H1 (cell line): Measurements from ENCODE around the gene TAF3. TPM values are rescaled to one million over a fixed set of nuclear protein-coding genes. Genes with fewer than 3 reads are reported as not detected.

Experiments
- CTCF ChIA-PET: fragments of 300-600 bp; sonication (Branson Sonifier 250); formaldehyde crosslinking; loops from one replicate; lab custom pipeline; 2021; ENCODE audit not compliant: partially characterized antibody; lab: Charles Lee
- POLR2A ChIA-PET: fragments of 300-600 bp; sonication (Branson Sonifier 250); formaldehyde crosslinking; loops from one replicate; lab custom pipeline; 2021; ENCODE audit warnings: inconsistent platforms; ENCODE audit not compliant: partially characterized antibody; lab: Charles Lee
- DNase-seq, 2 experiments: peaks; one replicate each; pipeline versions ENCODE4 v3.0.0 to v3.0.0-alpha.2; 2010 to 2022; ENCODE audit warnings: low spot score in 2 of 2, low read depth in 1 of 2, mixed read lengths in 1 of 2
- FAIRE-seq: peaks from 2 replicates; lab custom pipeline; 2011; peaks lifted over from hg19 to GRCh38; lab: Jason Lieb, UNC
- H2AFZ ChIP-seq: 2 replicates; pipeline ENCODE4 v1.8.1; 2012; ENCODE audit warnings: low read length, inconsistent platforms
- H2AK5ac ChIP-seq: 2 replicates; pipeline ENCODE4 v1.6.1; 2013; ENCODE audit warnings: low read depth, low read length
- H2BK120ac ChIP-seq: replicated peaks from 2 replicates; pipeline ENCODE3; 2013; ENCODE audit warnings: low read depth, low read length, inconsistent platforms
- H2BK12ac ChIP-seq: 2 replicates; pipeline ENCODE4 v1.6.1; 2013; ENCODE audit warnings: low read depth, low read length
- H2BK15ac ChIP-seq: 2 replicates; pipeline ENCODE4 v1.6.1; 2013; ENCODE audit warnings: low read length
- H2BK20ac ChIP-seq: 2 replicates; pipeline ENCODE4 v1.6.1; 2013; ENCODE audit warnings: low read length
- H2BK5ac ChIP-seq: 2 replicates; pipeline ENCODE4 v1.6.1; 2013; ENCODE audit warnings: low read depth, low read length
- H3K14ac ChIP-seq: 2 replicates; pipeline ENCODE4 v1.6.1; 2013; ENCODE audit warnings: inconsistent platforms; ENCODE audit not compliant: insufficient read length
- H3K18ac ChIP-seq: 2 replicates; pipeline ENCODE4 v1.6.1; 2013; ENCODE audit warnings: low read length; ENCODE audit errors: extremely low read depth
- H3K23ac ChIP-seq: 2 replicates; pipeline ENCODE4 v1.6.1; 2013; ENCODE audit warnings: inconsistent platforms; ENCODE audit not compliant: insufficient read length
- H3K23me2 ChIP-seq: 2 replicates; pipeline ENCODE4 v1.6.1; 2013; ENCODE audit warnings: low read depth, low read length
- H3K27ac ChIP-seq: 2 replicates; pipeline ENCODE4 v1.6.1; 2011; ENCODE audit warnings: low read depth, low read length, inconsistent platforms
- H3K27me3 ChIP-seq, 4 experiments: replicated peaks in 1 of 4; 1 replicate in 1 of 4; 2 replicates in 3 of 4; pipeline versions ENCODE4 v1.6.1 to v1.8.1; 2011 to 2013; ENCODE audit warnings: low read length in 3 of 4, mild to moderate bottlenecking in 3 of 4, inconsistent platforms in 2 of 4, mixed read lengths in 2 of 4, moderate library complexity in 1 of 4; ENCODE audit not compliant: control insufficient read depth in 3 of 4, insufficient read depth in 3 of 4; ENCODE audit errors: extremely low read depth in 1 of 4
- H3K36me3 ChIP-seq, 4 experiments: 2 replicates each; pipeline versions ENCODE4 v1.6.1 to v1.8.1; 2011 to 2013; ENCODE audit warnings: mild to moderate bottlenecking in 4 of 4, low read length in 3 of 4, moderate library complexity in 2 of 4, control low read depth in 1 of 4, inconsistent platforms in 1 of 4; ENCODE audit not compliant: insufficient read depth in 4 of 4, control insufficient read depth in 2 of 4
- H3K4ac ChIP-seq: replicated peaks from 2 replicates; pipeline ENCODE3; 2013; ENCODE audit warnings: low read length, low read depth, mixed read lengths, inconsistent platforms; ENCODE audit not compliant: insufficient read length
- H3K4me1 ChIP-seq, 4 experiments: replicated peaks in 1 of 4; 1 replicate in 1 of 4; 2 replicates in 3 of 4; pipeline versions ENCODE4 v1.6.1 to v1.8.1; 2011 to 2013; ENCODE audit warnings: low read length in 3 of 4, inconsistent platforms in 2 of 4, mixed read lengths in 1 of 4; ENCODE audit not compliant: insufficient read depth in 4 of 4, control insufficient read depth in 3 of 4
- H3K4me2 ChIP-seq, 2 experiments: 2 replicates each; pipeline versions ENCODE4 v1.6.1 to v1.8.1; 2011 to 2013; ENCODE audit warnings: low read depth in 2 of 2, low read length in 2 of 2, control low read depth in 1 of 2, inconsistent platforms in 1 of 2, mild to moderate bottlenecking in 1 of 2; ENCODE audit not compliant: insufficient read depth in 1 of 2
- H3K4me3 ChIP-seq, 4 experiments: fragments of 200-600, 300-600 bp in 1 of 4; sonication (generic), shearing (Covaris generic), sonication (Bioruptor Twin) in 1 of 4; 2 replicates each; pipeline versions ENCODE4 v1.5.1 to v1.8.1; 2011 to 2016; ENCODE audit warnings: low read length in 4 of 4, low read depth in 3 of 4, control low read depth in 2 of 4, inconsistent platforms in 2 of 4, mild to moderate bottlenecking in 2 of 4, mixed read lengths in 1 of 4, moderate library complexity in 1 of 4; ENCODE audit not compliant: insufficient read depth in 2 of 4; ENCODE audit errors: extremely low read depth in 1 of 4
- H3K56ac ChIP-seq: replicated peaks from 2 replicates; pipeline ENCODE3; 2013; ENCODE audit warnings: low read depth, mild to moderate bottlenecking, mixed read lengths, low read length, inconsistent platforms; ENCODE audit not compliant: insufficient read length
- H3K79me1 ChIP-seq: 2 replicates; pipeline ENCODE4 v1.6.1; 2013; ENCODE audit warnings: low read depth, low read length, control low read depth
- H3K79me2 ChIP-seq, 2 experiments: 2 replicates each; pipeline versions ENCODE4 v1.6.1 to v1.8.1; 2012 to 2013; ENCODE audit warnings: low read length in 2 of 2, mild to moderate bottlenecking in 2 of 2, inconsistent platforms in 1 of 2; ENCODE audit not compliant: insufficient read depth in 2 of 2, control insufficient read depth in 1 of 2
- H3K9ac ChIP-seq, 4 experiments: replicated peaks in 1 of 4; 1 replicate in 1 of 4; 2 replicates in 3 of 4; pipeline versions ENCODE4 v1.6.1 to v1.8.1; 2011 to 2013; ENCODE audit warnings: low read depth in 3 of 4, low read length in 3 of 4, control low read depth in 2 of 4, mild to moderate bottlenecking in 2 of 4, moderate library complexity in 2 of 4, inconsistent platforms in 1 of 4; ENCODE audit errors: extremely low read depth in 1 of 4
- H3K9me3 ChIP-seq, 2 experiments: 2 replicates each; pipeline versions ENCODE4 v1.6.1 to v1.8.1; 2012 to 2013; ENCODE audit warnings: mild to moderate bottlenecking in 2 of 2, moderate library complexity in 2 of 2, control low read depth in 1 of 2, inconsistent platforms in 1 of 2, low read depth in 1 of 2, low read length in 1 of 2, mixed read lengths in 1 of 2; ENCODE audit not compliant: insufficient read depth in 2 of 2
- H4K20me1 ChIP-seq, 2 experiments: replicated peaks in 1 of 2; 2 replicates each; pipeline versions ENCODE3 to v1.8.1; 2011 to 2013; ENCODE audit warnings: inconsistent platforms in 2 of 2, low read length in 2 of 2, mild to moderate bottlenecking in 1 of 2; ENCODE audit not compliant: insufficient read depth in 2 of 2, control insufficient read depth in 1 of 2
- H4K5ac ChIP-seq: 2 replicates; pipeline ENCODE4 v1.6.1; 2013; ENCODE audit warnings: low read length, low read depth, mixed read lengths, inconsistent platforms; ENCODE audit not compliant: insufficient read length
- H4K8ac ChIP-seq: 2 replicates; pipeline ENCODE4 v1.8.0; 2013; ENCODE audit warnings: mild to moderate bottlenecking, moderate library complexity, low read length, inconsistent platforms; ENCODE audit not compliant: insufficient read depth; ENCODE audit errors: extremely low read depth
- H4K91ac ChIP-seq: replicated peaks from 2 replicates; pipeline ENCODE3; 2013; ENCODE audit warnings: low read length, mixed read lengths, inconsistent platforms; ENCODE audit not compliant: insufficient read length
- BACH1 ChIP-seq: IDR thresholded peaks from 2 replicates; pipeline ENCODE4 v1.6.1; 2012; ENCODE audit warnings: low read length, improper control_type of control experiment
- CHD1 ChIP-seq: IDR thresholded peaks from 2 replicates; pipeline ENCODE4 v1.6.1; 2012; ENCODE audit warnings: low read depth, low read length, improper control_type of control experiment
- EGR1 ChIP-seq: IDR thresholded peaks from 2 replicates; pipeline ENCODE4 v1.6.1; 2011; ENCODE audit warnings: low read depth, low read length, borderline replicate concordance
- FOSL1 ChIP-seq: IDR thresholded peaks from 2 replicates; pipeline ENCODE4 v1.6.1; 2011; ENCODE audit warnings: mild to moderate bottlenecking, low read depth, low read length, moderate library complexity; ENCODE audit not compliant: insufficient read depth
- KDM1A ChIP-seq: fragments of 200-600, 300-600 bp; sonication (generic); IDR thresholded peaks from 2 replicates; pipeline ENCODE4 v1.7.1; 2016; ENCODE audit warnings: mild to moderate bottlenecking, low read length, borderline replicate concordance
- KDM4A ChIP-seq: IDR thresholded peaks from one replicate; pipeline ENCODE4 v1.7.1; 2012; ENCODE audit warnings: low read depth, mild to moderate bottlenecking, moderate library complexity, low read length, inconsistent platforms; ENCODE audit not compliant: severe bottlenecking
- POLR2AphosphoS5 ChIP-seq: IDR thresholded peaks from 2 replicates; pipeline ENCODE4 v1.6.1; 2011; ENCODE audit warnings: low read depth, low read length
- TAF7 ChIP-seq: optimal IDR thresholded peaks from 2 replicates; pipeline ENCODE3; 2011; ENCODE audit warnings: low read depth, mild to moderate bottlenecking, inconsistent platforms, low read length, moderate library complexity, borderline replicate concordance
- TBP ChIP-seq: IDR thresholded peaks from 2 replicates; pipeline ENCODE4 v1.6.1; 2011; ENCODE audit warnings: low read depth, low read length, improper control_type of control experiment
- WGBS, 2 experiments: shearing (Covaris generic) in 1 of 2; methylation state at CpG; one replicate each; pipeline versions ENCODE4 v1.1.6 to v1.1.7; 2013 to 2015; ENCODE audit warnings: low lambda C conversion rate in 2 of 2, mixed read lengths in 2 of 2, inconsistent platforms in 1 of 2, low coverage in 1 of 2, missing lambda C conversion rate in 1 of 2; ENCODE audit not compliant: insufficient replicate concordance in 2 of 2, insufficient coverage in 1 of 2, insufficient read length in 1 of 2; ENCODE audit errors: extremely low coverage in 1 of 2, missing lambda C conversion rate in 1 of 2; 5-methylcytosine and 5-hydroxymethylcytosine counted together
- polyA plus RNA-seq, 7 experiments: library from polyadenylated mRNA; depleted of rRNA in 3 of 7; stranded (reverse) in 5 of 7; unstranded in 2 of 7; fragments of >200 nt in 5 of 7; fragments of 200-250 nt in 2 of 7; gene quantifications; 1 replicate in 5 of 7; 2 replicates in 1 of 7; 4 replicates in 1 of 7; pipeline versions ENCODE4 v1.2.1 to v1.2.3, GENCODE V29; 2011 to 2013; ENCODE audit warnings: missing spikeins in 2 of 7, mixed read lengths in 2 of 7
- total RNA-seq: library from RNA; stranded (reverse); fragmentation: NEBNext Ultra II Directional; extraction: Animal tissue kit (Norgen Biotek cat#: 25700); gene quantifications from 2 replicates; pipeline ENCODE4 v1.2.1, GENCODE V29; 2021

Gene TAF3
- total and polyA plus RNA-seq, 2 of the 8 experiments (the other 6 are each of a cell fraction or from before 2014, with no cell fraction given) = 1.5 to 11.2 TPM

- H3K4me2 ChIP-seq = no peak overlapping the region
- peaks cover 5 to 6% of the 10 kb centered on the region in 2 experiments for H4K20me1 ChIP-seq
- H3K14ac ChIP-seq = no peak overlapping the region
- no peak for DNase-seq
- peaks cover 15 to 50% (median 25%) of the 10 kb centered on the region in 4 experiments for H3K36me3 ChIP-seq
- no peak overlapping the region for H4K8ac ChIP-seq
- no peaks in the 10 kb centered on the region; a peak in 1 of 7 replicates for H3K4me1 ChIP-seq
- no peak overlapping the region for H4K5ac ChIP-seq
- TF ChIP-seq TBP (no peak), TAF7 (no peak), EGR1 (no peak), FOSL1 (no peak), BACH1 (no peak), CHD1 (no peak), KDM4A (no peak), KDM1A (no peak), POLR2AphosphoS5 (no peak)
- TF ChIP-seq, all 59 proteins: peak for 0
- Histone ChIP-seq H2BK20ac (no peak overlapping the region), H3K23me2 (no peaks in the 10 kb centered on the region), H3K79me1 (no peaks in the 10 kb centered on the region; the same call in 1 of the 2 replicates), H3K18ac (no peak overlapping the region), H3K4me3 (no peak overlapping the region), H3K27me3 (no peaks in the 10 kb centered on the region), H3K79me2 (peaks cover 0 to 57% of the 10 kb centered on the region in 2 experiments), H2BK15ac (no peak overlapping the region), H3K27ac (no peak overlapping the region), H2AK5ac (no peak overlapping the region), H2BK5ac (no peak overlapping the region), H4K91ac (no peak overlapping the region), H2AFZ (no peak overlapping the region), H2BK12ac (no peak overlapping the region), H3K4ac (no peak overlapping the region), H3K9me3 (no peaks in the 10 kb centered on the region), H2BK120ac (no peak overlapping the region), H3K23ac (no peak overlapping the region), H3K9ac (no peak overlapping the region), H3K56ac (no peak overlapping the region)
- POLR2A ChIA-PET = interaction anchor here (0.6 kb wide), 1 partner anchor 1494 kb away, joined by 3 read pairs; no protein-coding TSS in a partner anchor
- CTCF ChIA-PET = interaction anchor here (0.5 kb wide), 1 partner anchor 1350 kb away, joined by 3 read pairs; no protein-coding TSS in a partner anchor
- FAIRE-seq = no peak
- 94% methylated on average over 4 of the region's 4 CpGs; no CpG with 5 or more reads in 1 of the 2 experiments for WGBS, 2 experiments
These were observed 22.7 kb upstream of the TAF3 start for GRCh38 chr10:7795605-7796004.
